H7 (cell line): ENCODE data around the gene BCAS1. TPM values are rescaled to one million over a fixed set of nuclear protein-coding genes. Genes with fewer than 3 reads are reported as not detected.

Experiments
- DNase-seq: peaks from one replicate; pipeline ENCODE4 v3.0.0; 2012
- H3K27me3 ChIP-seq: 2 replicates; pipeline ENCODE4 v1.6.0; 2011; ENCODE audit warnings: mild to moderate bottlenecking, low read length; ENCODE audit not compliant: control insufficient read depth, insufficient read depth
- H3K36me3 ChIP-seq: replicated peaks from 2 replicates; pipeline ENCODE4 v1.5.1; 2011; ENCODE audit warnings: low read length; ENCODE audit not compliant: control insufficient read depth, insufficient read depth
- H3K4me3 ChIP-seq: 2 replicates; pipeline ENCODE4 v1.5.1; 2011; ENCODE audit warnings: low read depth, mild to moderate bottlenecking, control low read depth, low read length, moderate library complexity; ENCODE audit not compliant: insufficient read depth
- total RNA-seq: library from RNA; depleted of rRNA; stranded (reverse); fragments of >200 nt; shearing (Covaris generic); gene quantifications from 2 replicates; pipeline ENCODE4 v1.2.3, GENCODE V29; 2014

BCAS1 gene
- total RNA-seq, 1 experiment from 2014 or later, result 0.07 TPM

- no peak for DNase-seq
- H3K36me3 ChIP-seq, result no peaks in the 10 kb centered on the region
- no peaks in the 10 kb centered on the region for H3K27me3 ChIP-seq
- H3K4me3 ChIP-seq, result no peak overlapping the region
These were observed 147.5 kb downstream of the BCAS1 start for GRCh38 chr20:53922901-53923314.

DNA sequence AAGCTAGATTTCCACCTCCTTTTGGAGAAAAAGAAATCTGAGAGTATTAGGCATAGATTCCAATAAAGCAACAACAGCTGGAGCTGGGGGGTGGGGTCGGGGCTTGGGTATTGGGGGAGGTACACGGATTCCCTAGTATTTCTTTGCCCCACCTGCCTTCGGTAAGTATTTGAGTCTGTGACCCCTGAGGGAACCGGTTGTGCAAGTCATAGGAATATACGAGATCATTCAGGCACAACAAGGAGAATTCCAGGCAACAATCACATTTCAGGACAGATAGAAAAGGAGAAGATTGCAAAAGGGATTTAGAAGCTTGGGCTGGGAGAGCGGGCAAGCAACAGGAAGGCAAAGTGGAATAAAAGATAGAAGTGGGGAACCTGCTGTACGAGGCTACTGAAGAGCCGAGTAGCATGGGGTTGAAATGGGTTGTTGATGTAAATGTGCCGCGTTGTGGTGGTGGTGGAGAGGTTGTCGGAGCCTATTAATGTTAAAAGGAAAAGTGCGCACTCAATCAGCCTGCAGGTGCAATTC is 148.9 kb downstream of the BCAS1 start:
- Histone ChIP-seq H3K27me3 (no peaks in the 10 kb centered on the region), H3K4me3 (no peak overlapping the region), H3K36me3 (no peaks in the 10 kb centered on the region)
- no peak for DNase-seq

- no peak for DNase-seq
- H3K4me3 ChIP-seq, result no peak overlapping the region
- no peaks in the 10 kb centered on the region for H3K36me3 ChIP-seq
- no peaks in the 10 kb centered on the region for H3K27me3 ChIP-seq
These were observed 149.6 kb downstream of the BCAS1 start for GRCh38 chr20:53920647-53921245.

GRCh38 chr20:53919886-53920285 is 150.5 kb downstream of the BCAS1 start:
- Histone ChIP-seq H3K27me3 (no peaks in the 10 kb centered on the region), H3K4me3 (no peak overlapping the region), H3K36me3 (no peaks in the 10 kb centered on the region)
- DNase-seq, result no peak

- Histone ChIP-seq H3K4me3 (no peak overlapping the region), H3K27me3 (no peaks in the 10 kb centered on the region), H3K36me3 (no peaks in the 10 kb centered on the region)
- DNase-seq, result peak; percentile 87
These were observed 151.4 kb downstream of the BCAS1 start for GRCh38 chr20:53918949-53919361.

- no peak overlapping the region for H3K4me3 ChIP-seq
- H3K27me3 ChIP-seq, result no peaks in the 10 kb centered on the region
- no peak for DNase-seq
- H3K36me3 ChIP-seq, result no peaks in the 10 kb centered on the region
These were observed 152.4 kb downstream of the BCAS1 start for GRCh38 chr20:53918020-53918311.

- H3K4me3 ChIP-seq, result no peak overlapping the region
- H3K27me3 ChIP-seq, result no peaks in the 10 kb centered on the region
- DNase-seq, result no peak
- H3K36me3 ChIP-seq, result no peaks in the 10 kb centered on the region
These were observed 153.0 kb downstream of the BCAS1 start for GRCh38 chr20:53917145-53918019.

DNA sequence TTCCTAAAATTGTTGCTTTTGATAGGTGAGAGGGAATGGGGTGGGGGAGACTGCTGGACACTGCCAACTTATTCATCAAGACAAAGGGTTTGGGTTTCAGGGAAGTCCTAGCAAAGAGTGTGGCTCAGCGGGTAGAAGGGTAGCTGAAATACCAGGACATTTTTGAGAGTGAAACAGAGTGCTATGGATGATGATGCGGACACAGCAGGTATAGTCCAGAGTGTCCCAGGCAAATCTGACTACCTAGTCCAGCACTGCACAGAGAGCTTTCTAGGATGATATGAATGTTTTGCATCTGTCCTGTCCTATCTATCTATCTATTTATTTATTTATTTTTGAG is 154.3 kb downstream of the BCAS1 start:
- no peak overlapping the region for H3K4me3 ChIP-seq
- no peak for DNase-seq

GRCh38 chr20:53915446-53916172 is 154.8 kb downstream of the BCAS1 start:
- no peaks in the 10 kb centered on the region for H3K36me3 ChIP-seq
- H3K27me3 ChIP-seq, result no peaks in the 10 kb centered on the region
- peak; percentile 91 for DNase-seq
- H3K4me3 ChIP-seq, result peak overlapping the region; percentile 35

More for the DNA sequence above, 154.3 kb downstream of the BCAS1 start:
- no peaks in the 10 kb centered on the region for H3K36me3 ChIP-seq
- no peaks in the 10 kb centered on the region for H3K27me3 ChIP-seq

GRCh38 chr20:53914781-53915445 is 155.5 kb downstream of the BCAS1 start:
- peak; percentile 69 for DNase-seq
- no peaks in the 10 kb centered on the region for H3K27me3 ChIP-seq
- H3K36me3 ChIP-seq, result no peaks in the 10 kb centered on the region
- peak overlapping the region; percentile 35 for H3K4me3 ChIP-seq

- H3K4me3 ChIP-seq, result no peak overlapping the region
- DNase-seq, result no peak
- H3K27me3 ChIP-seq, result no peaks in the 10 kb centered on the region
- no peaks in the 10 kb centered on the region for H3K36me3 ChIP-seq
These were observed 156.2 kb downstream of the BCAS1 start for GRCh38 chr20:53914091-53914780.

DNA sequence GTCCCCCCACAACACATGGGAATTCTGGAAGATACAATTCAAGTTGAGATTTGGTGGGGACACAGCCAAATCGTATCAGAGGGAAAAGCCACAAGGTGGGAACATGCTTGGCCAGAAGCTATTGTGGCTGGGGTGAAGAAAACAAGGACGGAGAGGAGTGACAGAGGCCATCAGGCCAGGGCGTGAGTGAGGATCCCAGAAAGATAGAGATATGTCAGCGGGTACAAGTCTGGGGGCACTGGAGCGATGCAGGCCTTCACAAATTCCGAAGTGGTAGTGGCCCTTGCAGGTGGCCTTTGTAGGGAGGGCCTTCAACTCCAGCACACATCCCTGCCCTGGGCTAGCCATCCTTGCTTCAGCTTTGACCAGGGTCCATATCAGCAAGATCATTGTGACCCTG is 159.1 kb downstream of the BCAS1 start:
- DNase-seq, result no peak
- H3K36me3 ChIP-seq, result no peaks in the 10 kb centered on the region

GRCh38 chr20:53910351-53911002 is 159.9 kb downstream of the BCAS1 start:
- DNase-seq, result no peak
- no peaks in the 10 kb centered on the region for H3K27me3 ChIP-seq
- no peak overlapping the region for H3K4me3 ChIP-seq
- H3K36me3 ChIP-seq, result no peaks in the 10 kb centered on the region

More for the DNA sequence above, 159.1 kb downstream of the BCAS1 start:
- Histone ChIP-seq H3K4me3 (no peak overlapping the region), H3K27me3 (no peaks in the 10 kb centered on the region)
